ENCODE results near the gene NSD2.

DNA sequence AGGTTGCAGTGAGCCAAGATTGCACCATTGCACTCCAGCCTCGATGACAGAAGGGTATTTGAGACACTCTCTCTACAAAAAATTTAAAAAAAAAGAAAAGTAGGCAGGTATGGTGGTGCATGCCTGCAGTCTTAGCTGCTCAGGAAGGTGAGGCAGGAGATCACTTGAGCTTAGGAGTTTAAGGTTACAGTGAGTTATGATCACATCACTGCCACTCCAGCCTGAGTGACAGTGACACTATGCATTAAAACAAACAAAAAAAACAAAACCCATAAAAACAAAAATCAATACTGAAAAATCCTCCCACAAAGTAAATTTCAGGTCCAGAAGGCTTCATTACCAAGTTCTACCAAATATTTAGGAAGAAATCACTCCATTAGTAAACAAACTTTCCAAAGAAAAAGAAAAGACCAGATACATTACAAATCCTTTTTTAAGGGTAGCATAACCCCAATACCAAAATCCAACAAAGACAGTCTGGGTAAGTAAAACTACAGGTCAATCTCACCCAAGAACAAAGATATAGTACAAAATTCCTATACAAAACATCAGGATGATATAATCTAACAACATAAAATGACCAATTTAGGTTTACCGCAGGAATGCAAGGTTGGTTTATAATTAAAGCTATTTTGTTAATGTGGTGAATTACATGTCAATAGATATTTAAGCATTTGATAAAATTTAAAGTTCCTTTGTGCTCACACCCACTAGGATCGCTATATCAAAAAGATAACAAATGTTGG, 125.8 kb downstream of the NSD2 start:
- TF ChIP-seq FOXM1 (IDR thresholded peaks at IDR 0.05; ENCODE audit: borderline replicate concordance) (no peak), HDGF (IDR thresholded peaks at IDR 0.05; ENCODE audit: borderline replicate concordance) (no peak), ARNT (IDR thresholded peaks at IDR 0.05) (no peak), SP1 (IDR thresholded peaks at IDR 0.05) (no peak)
